ENCODE measurements around the gene CST11. TPM values are rescaled to one million over a fixed set of nuclear protein-coding genes. Genes with fewer than 3 reads are reported as not detected.

CST11 gene
- total and polyA plus RNA-seq, 4 donors = not detected

DNA sequence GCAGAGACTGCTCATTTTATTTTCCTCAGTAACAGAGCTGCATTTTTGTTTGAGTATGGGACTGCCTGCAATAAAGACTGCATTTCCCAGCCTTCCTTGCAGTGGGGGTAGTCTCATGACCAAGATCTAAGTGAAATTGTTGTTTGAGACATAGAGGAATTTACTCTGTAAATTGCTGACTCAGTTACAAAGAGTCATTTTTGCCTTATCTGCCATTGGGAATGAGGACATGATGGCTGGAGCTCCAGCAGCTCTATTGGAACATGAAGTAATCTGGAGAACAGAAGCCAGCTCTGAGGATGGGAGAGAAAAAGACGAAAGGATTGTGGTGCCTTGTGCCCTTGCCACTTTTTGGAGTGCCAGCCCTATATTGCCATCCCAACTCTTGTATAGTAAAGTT, 2.1 kb upstream of the CST11 start:
- no peaks in the 10 kb centered on the region for H3K9me3 ChIP-seq (ENCODE audit: control insufficient read depth in 4 of 4, low read length in 3 of 4)
- TF ChIP-seq NR2F2 (IDR thresholded peaks at IDR 0.05) (no peak), TAF1 (conservative IDR thresholded peaks at IDR 0.05) (no peak), SP1 (IDR thresholded peaks at IDR 0.05) (no peak), FOXA2 (IDR thresholded peaks at IDR 0.05) (no peak)
- TF ChIP-seq, protein P1, sequence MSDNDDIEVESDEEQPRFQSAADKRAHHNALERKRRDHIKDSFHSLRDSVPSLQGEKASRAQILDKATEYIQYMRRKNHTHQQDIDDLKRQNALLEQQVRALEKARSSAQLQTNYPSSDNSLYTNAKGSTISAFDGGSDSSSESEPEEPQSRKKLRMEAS (IDR thresholded peaks at IDR 0.05) = no peak
- TF ChIP-seq, protein P2, sequence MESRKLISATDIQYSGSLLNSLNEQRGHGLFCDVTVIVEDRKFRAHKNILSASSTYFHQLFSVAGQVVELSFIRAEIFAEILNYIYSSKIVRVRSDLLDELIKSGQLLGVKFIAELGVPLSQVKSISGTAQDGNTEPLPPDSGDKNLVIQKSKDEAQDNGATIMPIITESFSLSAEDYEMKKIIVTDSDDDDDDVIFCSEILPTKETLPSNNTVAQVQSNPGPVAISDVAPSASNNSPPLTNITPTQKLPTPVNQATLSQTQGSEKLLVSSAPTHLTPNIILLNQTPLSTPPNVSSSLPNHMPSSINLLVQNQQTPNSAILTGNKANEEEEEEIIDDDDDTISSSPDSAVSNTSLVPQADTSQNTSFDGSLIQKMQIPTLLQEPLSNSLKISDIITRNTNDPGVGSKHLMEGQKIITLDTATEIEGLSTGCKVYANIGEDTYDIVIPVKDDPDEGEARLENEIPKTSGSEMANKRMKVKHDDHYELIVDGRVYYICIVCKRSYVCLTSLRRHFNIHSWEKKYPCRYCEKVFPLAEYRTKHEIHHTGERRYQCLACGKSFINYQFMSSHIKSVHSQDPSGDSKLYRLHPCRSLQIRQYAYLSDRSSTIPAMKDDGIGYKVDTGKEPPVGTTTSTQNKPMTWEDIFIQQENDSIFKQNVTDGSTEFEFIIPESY (IDR thresholded peaks at IDR 0.05) = no peak
- TF ChIP-seq, protein P3, sequence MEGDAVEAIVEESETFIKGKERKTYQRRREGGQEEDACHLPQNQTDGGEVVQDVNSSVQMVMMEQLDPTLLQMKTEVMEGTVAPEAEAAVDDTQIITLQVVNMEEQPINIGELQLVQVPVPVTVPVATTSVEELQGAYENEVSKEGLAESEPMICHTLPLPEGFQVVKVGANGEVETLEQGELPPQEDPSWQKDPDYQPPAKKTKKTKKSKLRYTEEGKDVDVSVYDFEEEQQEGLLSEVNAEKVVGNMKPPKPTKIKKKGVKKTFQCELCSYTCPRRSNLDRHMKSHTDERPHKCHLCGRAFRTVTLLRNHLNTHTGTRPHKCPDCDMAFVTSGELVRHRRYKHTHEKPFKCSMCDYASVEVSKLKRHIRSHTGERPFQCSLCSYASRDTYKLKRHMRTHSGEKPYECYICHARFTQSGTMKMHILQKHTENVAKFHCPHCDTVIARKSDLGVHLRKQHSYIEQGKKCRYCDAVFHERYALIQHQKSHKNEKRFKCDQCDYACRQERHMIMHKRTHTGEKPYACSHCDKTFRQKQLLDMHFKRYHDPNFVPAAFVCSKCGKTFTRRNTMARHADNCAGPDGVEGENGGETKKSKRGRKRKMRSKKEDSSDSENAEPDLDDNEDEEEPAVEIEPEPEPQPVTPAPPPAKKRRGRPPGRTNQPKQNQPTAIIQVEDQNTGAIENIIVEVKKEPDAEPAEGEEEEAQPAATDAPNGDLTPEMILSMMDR (IDR thresholded peaks at IDR 0.05; ENCODE audit: low read depth, low read length, missing input control) = no peak
- TF ChIP-seq, protein P4, sequence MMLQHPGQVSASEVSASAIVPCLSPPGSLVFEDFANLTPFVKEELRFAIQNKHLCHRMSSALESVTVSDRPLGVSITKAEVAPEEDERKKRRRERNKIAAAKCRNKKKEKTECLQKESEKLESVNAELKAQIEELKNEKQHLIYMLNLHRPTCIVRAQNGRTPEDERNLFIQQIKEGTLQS (IDR thresholded peaks at IDR 0.05) = no peak

DNA sequence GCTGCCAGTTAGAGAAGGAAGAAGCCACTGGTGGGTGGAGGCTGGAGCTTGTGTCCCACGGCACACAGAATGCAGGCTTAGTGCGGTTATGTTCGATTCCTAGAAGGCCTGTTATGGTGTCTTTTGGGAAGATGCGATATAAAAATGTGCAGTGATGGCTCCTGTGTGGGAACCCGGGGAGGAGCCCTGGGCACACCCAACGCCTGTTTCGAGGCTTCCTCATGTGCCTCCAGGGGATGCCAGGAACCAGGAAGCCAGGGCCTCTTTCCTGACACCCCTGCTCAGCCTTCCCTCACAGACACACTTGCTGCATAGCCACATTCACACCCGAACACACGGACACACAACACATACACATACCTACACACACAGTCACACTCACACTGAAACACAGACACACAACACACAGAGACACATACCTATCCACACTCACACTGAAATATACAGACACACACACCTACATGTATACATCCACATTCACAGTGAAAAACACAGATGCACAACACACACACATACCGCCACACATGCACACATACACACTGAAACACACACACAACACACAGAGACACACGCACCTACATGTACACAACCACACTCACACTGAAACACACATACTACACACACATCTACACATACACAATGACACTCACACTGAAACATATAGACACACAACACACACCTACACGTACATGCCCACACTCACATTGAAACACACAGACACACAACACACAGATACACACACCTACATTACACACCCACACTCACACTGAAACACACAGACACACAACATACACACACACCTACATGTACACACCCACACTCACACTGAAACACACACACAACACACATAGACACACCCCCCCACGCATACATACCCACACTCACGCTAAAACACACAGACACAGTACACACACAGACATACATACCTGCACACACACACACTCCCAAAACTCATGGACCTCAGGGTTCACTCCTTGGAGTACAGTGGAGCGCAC, 1.2 kb upstream of the CST11 start:
- 92% methylated on average over 15 of the region's 15 CpGs for WGBS
- Histone ChIP-seq H3K27me3 (ENCODE audit: control insufficient read depth in 4 of 4, insufficient read depth in 4 of 4, low read length in 3 of 4) (peaks cover 0 to 3% (median 0%) of the 10 kb centered on the region in 4 donors), H3K4me1 (ENCODE audit: control insufficient read depth in 4 of 4, insufficient read depth in 4 of 4, low read length in 3 of 4) (no peaks in the 10 kb centered on the region), H3K4me3 (ENCODE audit: low read depth in 1 of 3, low read length in 3 of 3) (no peak overlapping the region), H3K27ac (ENCODE audit: low read depth in 1 of 2, low read length in 2 of 2) (no peak overlapping the region), H3K9me3 (ENCODE audit: control insufficient read depth in 4 of 4, low read length in 3 of 4) (no peaks in the 10 kb centered on the region), H3K9ac (ENCODE audit: low read depth in 1 of 2, low read length in 2 of 2) (no peak overlapping the region), H3K36me3 (ENCODE audit: control insufficient read depth in 4 of 4, insufficient read depth in 3 of 4, low read depth in 1 of 4, low read length in 3 of 4) (no peaks in the 10 kb centered on the region)
- DNase-seq (ENCODE audit: low spot score) = no peak
- TF ChIP-seq, protein P3 (IDR thresholded peaks at IDR 0.05; ENCODE audit: low read depth, low read length, missing input control) = no peak
- TF ChIP-seq NR2F2 (IDR thresholded peaks at IDR 0.05) (no peak), RAD21 (IDR thresholded peaks at IDR 0.05) (no peak), FOXA2 (IDR thresholded peaks at IDR 0.05) (no peak), TAF1 (conservative IDR thresholded peaks at IDR 0.05) (no peak), SP1 (IDR thresholded peaks at IDR 0.05) (no peak), GABPA (IDR thresholded peaks at IDR 0.05 in 1 of 2, conservative IDR thresholded peaks at IDR 0.05 in 1 of 2) (no peak), JUND (IDR thresholded peaks at IDR 0.05) (no peak), EGR1 (IDR thresholded peaks at IDR 0.05; ENCODE audit: low read depth in 2 of 2) (no peak), YY1 (IDR thresholded peaks at IDR 0.05) (no peak), HNF4A (conservative IDR thresholded peaks at IDR 0.05) (no peak), HNF4G (IDR thresholded peaks at IDR 0.05) (no peak), RXRA (IDR thresholded peaks at IDR 0.05) (no peak), FOXA1 (IDR thresholded peaks at IDR 0.05) (no peak)
- TF ChIP-seq, protein P1 (IDR thresholded peaks at IDR 0.05) = no peak
- TF ChIP-seq, protein P2 (IDR thresholded peaks at IDR 0.05) = no peak
- TF ChIP-seq, protein P4 (IDR thresholded peaks at IDR 0.05) = no peak

More for the DNA sequence above, 2.1 kb upstream of the CST11 start:
- WGBS = 90% methylated on average over 1 of the region's 1 CpG
- Histone ChIP-seq H3K27ac (ENCODE audit: low read depth in 1 of 2, low read length in 2 of 2) (no peak overlapping the region), H3K4me1 (ENCODE audit: control insufficient read depth in 4 of 4, insufficient read depth in 4 of 4, low read length in 3 of 4) (no peaks in the 10 kb centered on the region), H3K9ac (ENCODE audit: low read depth in 1 of 2, low read length in 2 of 2) (no peak overlapping the region), H3K36me3 (ENCODE audit: control insufficient read depth in 4 of 4, insufficient read depth in 3 of 4, low read depth in 1 of 4, low read length in 3 of 4) (no peaks in the 10 kb centered on the region), H3K4me3 (ENCODE audit: low read depth in 1 of 3, low read length in 3 of 3) (no peak overlapping the region), H3K27me3 (ENCODE audit: control insufficient read depth in 4 of 4, insufficient read depth in 4 of 4, low read length in 3 of 4) (peaks cover 0 to 3% (median 0%) of the 10 kb centered on the region in 4 donors)
- no peak for DNase-seq (ENCODE audit: low spot score)
